DMS 273 (cell line): ENCODE data around the gene TMEM255A.

Source experiments
- DNase-seq: peaks from one replicate; lab custom pipeline; 2025; ENCODE audit not compliant: unreplicated experiment; lab: John Stamatoyannopoulos, UW

Gene TMEM255A

DNA sequence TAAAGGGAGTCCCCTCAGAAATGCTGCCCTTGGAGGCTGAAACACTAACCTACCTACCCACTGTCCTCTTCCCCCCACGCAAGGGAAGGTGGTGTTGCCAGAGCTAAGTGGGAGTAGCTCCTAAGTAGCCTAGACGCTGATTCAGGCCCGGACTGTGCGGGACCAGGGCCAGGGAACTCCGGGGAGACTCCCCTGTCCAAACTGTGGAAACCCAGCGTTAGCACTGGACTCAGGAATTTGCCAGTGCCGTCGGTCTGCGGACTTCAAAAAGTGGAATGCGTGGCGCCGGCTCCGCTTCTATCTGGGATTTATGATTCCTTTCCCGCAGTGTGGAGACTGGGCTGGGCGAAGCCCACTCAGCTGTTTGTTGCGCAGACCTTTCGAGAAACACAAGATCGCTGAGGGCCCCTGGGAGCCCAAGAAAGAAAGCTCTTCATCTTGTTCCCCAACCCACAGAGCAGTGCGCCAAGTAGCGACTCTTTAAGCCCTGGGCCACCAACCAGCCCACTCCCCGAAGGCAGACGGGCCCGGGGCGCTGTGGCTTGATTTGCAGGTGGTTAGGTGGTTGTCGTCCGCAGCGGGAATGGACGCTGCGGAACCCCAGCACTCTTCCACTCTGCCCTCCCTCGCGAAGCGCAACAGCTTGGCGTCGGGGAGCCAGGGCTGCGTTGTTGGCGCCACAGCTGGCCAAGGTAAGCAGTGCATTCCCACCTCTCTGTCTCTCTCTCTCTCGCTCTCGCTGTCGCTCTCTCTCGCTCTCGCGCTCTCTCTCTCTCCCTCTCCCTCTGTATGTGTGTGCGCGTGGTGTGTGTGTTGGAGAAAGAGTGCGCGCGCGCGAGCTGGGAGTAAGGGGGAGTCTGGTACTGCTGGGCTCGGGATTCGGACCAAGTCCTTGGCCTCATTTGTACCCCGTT lies 2.0 kb downstream of the TMEM255A start:
- peak; percentile 80 for DNase-seq

DNA sequence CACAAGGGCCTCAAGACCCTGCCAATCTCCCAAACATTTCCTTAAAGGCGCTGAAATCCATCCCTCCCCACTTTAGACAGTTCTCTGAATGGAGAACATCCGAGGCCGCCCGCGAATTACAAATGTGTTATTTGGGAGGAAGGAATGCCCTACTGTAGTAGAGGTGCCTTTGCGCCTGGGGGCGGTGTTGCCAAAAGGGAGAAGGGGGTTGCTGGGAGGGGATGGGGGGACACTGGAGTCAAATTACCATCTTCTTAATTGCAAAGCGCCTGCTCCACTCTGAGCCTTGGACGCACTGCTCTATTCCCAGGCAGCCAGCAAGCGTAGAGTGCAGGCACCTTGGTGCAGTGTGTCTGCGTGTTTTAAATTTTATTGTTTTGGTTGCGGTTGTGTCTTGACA lies 2.7 kb downstream of the TMEM255A start:
- DNase-seq, result no peak

DNA sequence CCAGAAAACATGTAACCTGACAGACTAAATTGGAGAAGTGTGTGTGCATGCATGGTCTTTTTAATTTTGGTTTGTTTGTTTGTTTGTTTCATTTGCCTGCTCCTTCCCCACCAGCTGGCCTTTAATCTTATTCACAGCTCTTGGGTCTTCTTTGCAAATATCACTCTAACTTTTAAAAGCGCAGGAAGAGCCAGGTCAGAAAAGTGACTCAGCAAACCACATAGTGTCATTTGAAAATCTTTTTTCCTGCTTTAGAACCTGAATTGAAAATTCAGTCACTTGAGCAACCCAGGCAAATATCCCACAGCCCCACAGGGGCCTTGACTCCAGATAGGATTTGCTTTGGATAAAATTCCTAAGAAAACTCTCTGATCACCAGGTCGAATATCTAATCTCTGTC lies 4.6 kb downstream of the TMEM255A start:
- no peak for DNase-seq

DNA sequence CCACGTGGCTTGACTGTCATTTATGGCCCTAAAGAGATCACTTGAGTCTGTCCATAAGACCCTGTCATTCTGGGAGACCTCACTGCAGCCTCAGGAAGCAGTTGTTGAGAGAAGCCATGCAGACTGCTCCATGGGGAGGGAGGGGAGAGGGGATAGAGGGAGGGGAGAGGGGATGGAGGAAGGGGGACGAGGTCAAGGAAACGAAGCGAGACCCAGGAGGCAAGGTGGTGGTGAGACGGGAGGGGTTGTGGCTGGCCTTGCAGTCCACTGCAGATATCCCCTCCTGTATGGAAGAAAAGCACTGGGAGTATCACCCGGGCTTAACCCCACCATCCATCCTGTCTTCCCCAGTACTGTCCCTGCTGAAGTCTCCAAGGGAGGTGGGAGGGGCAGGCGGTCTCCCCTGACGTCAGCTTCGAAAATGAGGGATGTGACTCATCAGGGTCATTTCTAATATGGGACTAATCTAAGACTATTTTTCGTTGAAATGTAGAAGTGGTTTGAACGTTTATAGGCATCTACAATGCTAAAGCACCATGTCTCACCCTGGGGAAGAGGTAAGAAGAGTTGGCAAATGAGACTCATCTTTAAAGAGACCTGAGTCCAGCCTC lies 5.6 kb downstream of the TMEM255A start:
- DNase-seq, result no peak

DNA sequence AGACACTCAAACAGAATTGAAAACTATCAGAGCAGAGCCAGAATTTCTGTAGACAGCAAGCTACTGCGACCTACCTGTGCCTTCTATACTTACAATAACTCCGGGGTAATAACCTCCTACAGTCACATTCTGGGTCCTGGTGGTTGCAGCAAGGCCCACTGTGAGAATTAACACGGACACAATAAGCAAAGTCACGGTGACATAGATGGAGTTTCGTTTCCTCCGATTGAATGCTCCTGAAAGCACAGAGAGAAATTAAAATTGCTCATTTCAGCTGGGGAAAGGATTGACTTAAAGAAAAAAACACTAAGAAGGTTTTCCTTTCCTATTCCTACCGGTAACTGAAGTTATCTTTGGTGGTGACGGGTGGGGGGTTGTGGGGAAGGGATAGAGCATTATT lies 7.0 kb downstream of the TMEM255A start:
- DNase-seq, result no peak

DNA sequence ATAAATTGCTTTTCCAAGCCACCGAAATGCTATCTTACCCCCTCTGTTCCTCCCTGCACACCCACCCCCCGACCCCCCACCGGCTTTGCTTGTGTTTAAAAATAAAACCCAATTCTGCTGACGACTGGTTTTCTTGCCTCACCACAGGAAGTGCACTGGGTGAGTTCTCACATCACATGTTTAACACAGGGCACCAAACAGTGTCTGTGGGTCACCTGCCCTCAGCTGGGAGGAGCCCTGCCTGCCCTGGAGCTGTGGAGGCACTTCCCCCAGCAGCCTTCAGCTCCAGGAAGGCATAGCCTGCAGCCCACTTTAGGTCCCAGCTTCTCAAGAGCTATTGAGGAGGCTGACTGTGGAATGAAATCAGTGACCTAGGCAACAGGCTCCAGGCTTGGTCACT lies 8.8 kb downstream of the TMEM255A start:
- DNase-seq, result no peak

DNA sequence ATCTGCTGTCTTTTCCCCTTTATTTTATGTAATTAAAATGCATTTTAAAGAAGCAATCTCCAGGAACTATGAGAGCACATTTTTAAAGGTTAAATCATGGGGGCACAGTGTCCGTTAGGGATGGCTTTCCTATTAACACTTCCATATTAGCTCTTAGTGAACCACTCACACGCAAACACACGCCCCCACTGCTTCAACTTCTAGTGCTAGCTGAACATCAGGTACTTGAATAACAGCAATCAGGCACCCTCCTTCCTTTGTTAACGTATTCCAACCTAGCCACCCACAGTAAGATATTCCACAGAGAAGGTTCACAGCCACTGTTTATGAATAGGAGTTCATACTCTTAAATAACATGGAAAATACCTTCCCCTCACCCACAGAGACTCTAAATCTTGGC lies 9.3 kb downstream of the TMEM255A start:
- DNase-seq, result no peak

DNA sequence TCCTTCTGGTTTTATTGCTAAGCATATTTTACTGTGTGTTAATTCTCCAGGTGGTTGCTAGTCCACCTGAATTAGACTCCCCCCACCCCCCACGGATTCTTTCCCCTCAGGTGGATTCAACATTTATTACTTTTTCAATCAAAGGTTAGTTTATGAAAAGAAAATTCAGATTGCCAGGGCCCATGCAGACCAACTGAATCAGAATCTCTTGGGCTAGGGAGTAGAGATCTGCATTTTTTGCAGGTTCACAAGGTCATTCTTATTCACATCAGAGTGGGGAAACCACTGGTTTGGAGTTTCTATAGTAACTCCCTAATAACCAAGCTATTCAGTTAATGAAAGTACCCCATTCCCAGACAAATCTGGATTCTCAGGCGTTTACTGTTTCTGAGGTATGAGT lies 9.8 kb downstream of the TMEM255A start:
- DNase-seq, result no peak

DNA sequence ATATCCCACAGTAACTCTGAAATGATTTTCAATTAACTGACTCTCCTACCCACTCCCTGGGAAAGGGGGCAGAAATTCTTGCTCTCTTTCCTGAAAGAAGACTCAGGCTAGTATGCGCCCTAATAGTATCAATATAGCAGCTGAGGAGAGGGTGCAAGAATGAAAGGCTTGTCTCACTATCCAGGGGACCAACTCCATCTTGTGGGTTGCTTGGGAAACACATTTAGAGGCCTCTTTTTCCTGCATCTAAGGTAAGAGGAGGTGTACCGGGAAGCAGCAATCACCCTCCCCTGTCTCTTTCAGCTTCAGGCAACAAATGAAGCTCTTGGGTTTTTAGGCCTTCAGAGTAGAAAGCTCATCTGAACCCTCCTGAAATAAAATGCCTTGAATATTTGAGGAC lies 11.3 kb downstream of the TMEM255A start:
- peak; percentile 51 for DNase-seq

DNA sequence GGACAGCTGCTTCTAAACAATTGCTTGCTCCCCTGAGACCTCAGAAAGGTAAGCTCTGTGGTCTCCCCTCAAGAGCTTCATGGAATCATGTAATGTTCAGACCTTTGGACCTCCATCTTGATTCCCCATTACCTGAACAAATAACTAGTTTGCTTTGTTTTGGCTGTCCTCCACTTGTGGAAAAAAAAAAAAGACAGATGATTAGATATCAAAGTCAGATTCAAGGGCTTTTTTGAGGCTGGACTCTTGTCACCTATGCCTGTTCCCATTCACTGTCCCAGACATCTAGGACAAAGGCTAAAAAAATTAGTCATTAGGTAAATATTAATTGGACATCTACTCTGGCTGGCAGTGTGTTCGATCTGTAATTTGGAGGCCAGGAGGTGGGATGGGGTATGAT lies 13.3 kb downstream of the TMEM255A start:
- no peak for DNase-seq

DNA sequence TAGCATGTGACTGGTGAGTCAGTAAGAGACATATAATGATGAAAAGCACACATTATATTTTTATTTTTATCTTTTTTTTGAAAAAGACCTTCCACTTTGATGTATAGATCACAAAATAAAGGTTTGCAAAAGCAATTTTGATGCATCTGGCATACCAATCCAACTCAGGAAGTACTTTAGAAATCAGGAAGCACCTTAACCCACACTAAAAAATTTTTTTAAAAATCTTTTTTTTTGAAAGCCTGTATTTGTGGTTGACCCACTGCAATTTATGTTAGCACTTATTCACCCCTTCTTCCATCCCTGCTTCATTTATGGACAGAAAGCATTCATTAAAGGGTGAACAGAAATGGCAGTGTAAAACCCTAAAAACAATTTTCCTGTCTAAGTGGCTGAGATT lies 16.6 kb downstream of the TMEM255A start:
- no peak for DNase-seq

DNA sequence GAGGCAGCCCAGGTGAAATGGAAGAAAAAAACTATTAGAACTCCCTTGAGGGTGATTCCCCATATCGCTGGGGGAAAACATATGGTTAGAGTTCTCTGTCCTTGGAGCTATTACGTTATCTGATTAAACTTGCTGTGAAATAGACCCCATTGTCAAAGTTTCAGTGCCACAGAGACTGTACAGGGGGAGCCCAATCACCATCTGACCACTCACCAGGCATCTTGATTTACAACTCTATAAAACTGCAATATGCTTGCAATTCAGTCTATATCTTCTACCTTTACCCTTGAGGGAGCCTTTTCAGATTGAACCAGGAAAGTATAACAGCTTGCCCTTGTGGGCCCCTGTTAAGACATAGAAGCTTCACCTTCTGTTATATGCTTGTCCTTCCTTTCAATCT lies 18.2 kb downstream of the TMEM255A start:
- DNase-seq, result peak; percentile 70

DNA sequence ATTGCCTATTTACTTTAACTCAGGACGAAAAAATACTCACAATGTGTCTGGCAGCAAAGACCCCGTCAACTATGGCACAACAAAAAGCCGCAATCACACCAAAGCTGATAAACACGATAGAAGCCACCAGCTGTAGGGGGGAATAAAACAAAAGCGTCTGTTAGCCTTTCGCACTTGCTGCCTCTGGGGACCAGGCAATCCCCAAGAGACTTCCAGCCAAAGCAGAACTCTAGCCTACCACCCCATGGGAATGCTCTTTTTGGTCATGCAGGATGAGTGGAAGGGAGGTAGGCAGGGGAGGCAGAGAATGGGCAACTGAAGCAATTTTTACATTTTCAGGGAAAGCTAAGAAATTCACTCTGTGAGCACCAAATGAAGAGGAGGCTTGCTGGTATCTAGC lies 20.1 kb downstream of the TMEM255A start:
- DNase-seq, result no peak

DNA sequence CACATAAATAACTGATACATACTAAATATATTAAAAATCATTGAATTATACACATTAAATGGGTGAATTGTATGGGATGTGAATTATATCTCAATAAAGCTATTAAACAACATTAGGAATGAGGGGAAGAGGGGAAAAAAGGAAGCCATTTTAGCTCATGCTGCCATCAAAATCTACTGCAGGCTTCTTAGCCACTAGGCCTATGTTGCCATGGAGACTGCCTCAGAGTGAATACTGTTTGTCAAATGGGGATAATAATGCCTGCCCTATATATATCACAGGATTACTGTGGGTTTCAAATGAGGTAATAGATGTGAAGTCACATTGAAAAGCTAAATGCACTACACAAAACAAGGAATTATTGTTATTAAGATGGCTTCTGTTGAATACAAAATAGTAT lies 21.2 kb downstream of the TMEM255A start:
- DNase-seq, result peak; percentile 53

DNA sequence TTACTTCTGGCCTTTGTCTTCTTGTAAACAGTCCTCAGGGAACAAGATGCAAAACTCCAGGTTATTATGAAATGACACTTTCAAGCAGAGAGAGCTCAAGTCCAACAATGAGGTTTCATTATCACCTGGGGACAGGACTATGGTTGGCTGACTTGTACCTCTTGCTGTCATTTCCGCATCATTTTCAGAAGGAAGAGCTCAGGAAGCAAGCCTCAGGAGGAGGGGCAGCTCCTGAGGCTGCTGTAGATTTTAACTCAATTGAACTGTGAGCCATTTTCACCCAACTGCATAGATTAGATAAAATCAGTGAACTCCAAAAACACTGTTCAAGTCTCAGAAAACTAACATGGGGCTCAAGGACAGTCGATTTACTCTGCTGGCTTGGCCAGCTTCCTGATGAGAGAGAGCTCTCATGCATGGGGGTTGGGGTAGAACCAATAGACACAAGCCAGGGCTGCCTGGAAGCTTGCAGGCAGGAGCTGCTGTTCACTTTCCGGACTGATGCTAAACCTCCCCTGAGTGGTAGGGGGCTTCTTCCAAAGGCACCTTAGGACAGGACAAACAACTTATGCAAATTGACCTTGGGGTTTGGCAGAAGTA lies 23.6 kb downstream of the TMEM255A start:
- DNase-seq, result no peak

DNA sequence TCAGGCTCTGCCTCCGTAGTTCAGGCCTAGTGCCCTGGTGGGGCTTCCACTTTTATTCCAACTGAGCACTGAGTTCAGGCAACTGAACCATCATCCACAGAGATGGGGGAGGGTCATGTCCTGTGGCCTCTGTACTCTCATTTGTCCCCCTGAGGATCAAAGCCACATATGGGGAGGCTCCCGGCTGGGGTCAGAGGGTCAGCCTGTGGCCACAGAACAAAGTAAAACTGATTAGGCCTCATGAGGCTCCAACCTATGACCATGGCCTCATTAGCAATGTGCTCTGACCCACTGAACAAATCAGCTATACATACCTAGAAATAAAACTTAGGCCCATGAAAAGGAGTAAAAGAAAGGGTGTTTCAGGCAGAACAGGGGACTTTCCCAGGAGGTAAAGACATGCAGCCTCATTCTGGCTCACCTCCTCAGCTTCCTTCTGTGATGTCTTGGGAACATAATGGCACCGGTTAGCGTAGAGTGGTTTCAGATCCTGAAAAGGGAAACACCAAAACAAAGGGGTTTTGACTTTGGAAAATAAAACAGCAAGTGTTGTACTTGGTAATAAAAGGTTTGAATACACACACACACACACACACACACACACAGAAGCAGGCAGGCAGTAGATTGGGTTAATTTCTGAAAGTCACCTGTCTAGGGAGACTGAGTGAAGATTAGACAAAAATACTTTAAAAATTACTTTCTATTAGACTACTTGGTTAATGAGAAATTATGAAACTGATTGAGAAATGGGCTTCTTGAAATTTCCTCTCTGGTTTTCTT lies 24.3 kb downstream of the TMEM255A start:
- no peak for DNase-seq

DNA sequence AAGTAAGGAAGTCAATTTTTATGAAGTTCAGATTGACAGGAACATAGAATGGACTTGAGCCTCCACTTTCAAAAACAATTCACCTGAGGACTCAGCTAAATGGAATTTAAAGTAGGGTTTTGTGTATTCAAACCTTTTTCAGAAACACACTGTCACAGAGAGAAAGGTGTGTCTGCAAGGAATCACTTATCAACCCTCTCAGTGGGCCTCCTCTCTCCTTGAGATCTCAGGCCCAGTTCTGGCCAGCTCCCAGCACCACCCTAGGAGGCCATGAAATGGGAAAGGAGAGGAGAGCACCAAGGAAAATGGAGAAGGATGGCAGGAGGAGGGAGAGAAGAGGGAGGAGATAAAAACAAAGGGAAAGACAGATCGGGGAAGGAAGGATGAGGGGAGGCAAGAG lies 28.6 kb downstream of the TMEM255A start:
- no peak for DNase-seq

DNA sequence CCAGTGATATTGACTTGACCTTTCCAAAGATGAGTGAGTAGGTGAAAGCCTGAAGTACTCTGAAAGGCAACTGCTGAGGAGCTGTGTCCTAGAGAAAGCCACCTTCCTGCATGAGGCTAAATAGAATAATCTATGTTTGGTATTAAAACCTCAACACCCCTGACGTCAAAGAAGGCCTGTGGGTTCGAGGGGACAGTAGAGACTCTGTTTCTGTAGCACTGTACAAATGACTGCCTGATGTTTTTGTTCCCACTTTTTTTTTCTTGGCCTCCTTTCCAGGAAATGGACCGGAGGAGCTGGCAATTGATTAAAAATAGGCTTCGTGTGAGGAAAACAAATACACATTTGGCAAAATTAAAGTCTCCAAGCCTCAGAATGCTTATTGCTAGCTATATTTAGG lies 29.5 kb downstream of the TMEM255A start:
- no peak for DNase-seq

DNA sequence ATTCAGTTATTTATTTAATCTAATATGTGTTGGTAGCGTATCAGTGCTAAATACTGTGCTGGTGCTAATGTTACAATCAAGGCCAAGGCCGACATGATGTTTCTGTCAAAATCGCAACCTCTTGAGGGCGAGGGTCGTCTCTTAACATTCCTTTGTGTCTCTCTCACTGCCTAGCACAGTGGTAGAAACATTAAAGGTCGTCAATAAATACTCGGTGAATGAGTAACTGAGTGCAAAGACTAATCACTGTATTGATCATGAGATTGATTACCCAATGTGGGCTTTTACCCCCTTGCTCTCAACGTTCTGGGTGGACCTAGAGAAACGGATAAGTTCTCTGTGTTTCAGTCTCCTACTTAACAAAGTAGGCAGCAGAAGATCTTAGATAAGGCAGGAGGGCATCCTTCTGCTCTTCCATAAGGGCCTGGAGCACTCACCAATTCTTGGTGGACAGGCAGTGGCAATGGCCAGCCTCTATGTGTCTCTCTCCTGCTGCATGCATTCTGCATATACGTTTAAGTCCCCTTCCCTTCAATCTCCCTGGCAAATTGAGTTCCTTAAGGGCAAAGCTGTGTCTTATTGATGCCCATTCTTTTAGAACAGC lies 30.1 kb downstream of the TMEM255A start:
- DNase-seq, result no peak

DNA sequence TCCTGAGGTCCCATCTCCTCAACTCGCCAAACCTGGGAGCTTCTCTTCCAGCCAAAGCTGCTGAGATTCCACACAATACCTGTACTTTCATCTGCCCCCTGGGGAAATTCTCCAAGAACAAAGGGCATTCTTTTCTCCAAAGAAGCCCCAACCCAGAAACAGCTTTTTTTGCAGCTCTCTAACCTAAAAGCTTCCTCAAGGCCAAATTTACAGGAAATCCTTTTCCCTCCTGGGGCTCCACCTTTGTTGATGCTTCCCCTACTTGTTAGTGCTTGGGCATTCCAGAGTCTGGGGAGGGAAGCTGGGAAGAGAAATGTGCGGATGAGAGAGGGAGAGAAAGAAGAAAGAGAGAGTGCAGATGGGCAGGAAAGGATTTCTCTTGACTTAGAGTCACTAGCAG lies 36.3 kb downstream of the TMEM255A start:
- no peak for DNase-seq

DNA sequence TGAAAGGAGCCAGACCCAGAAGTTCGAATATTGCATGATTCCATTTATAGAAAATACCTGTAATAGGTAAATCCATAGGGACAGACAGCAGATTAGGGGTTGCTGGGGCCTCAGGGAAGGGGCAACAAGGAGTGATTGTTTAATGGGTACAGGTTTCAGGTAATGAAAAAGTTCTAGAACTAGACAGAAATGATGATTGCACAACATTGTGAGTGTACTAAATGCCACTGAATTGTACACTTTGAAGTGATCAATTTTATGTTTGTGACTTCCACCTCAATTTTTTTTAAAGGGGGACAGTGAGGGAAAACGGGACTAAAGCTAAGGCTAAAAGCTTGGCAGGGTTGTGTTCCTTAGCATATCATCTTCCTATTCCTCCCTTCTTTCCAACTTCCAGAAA lies 37.1 kb downstream of the TMEM255A start:
- no peak for DNase-seq
